Loucy (cell line): ENCODE data around the gene ARL5C.

Experiments used
- EZH2phosphoT487 ChIP-seq: fragments of 200-600 bp; IDR thresholded peaks from 2 replicates; pipeline ENCODE4 v1.6.1; 2018; ENCODE audit warnings: antibody characterized with exemption, mild to moderate bottlenecking, moderate library complexity, borderline replicate concordance
- TF ChIP-seq, protein P1 (sequence below): fragments of 200-600 bp; sonication (generic); conservative IDR thresholded peaks from 2 replicates; pipeline ENCODE4 v1.5.1; 2014; ENCODE audit warnings: mild to moderate bottlenecking, antibody characterized with exemption, low read length

- TF ChIP-seq, protein P1, sequence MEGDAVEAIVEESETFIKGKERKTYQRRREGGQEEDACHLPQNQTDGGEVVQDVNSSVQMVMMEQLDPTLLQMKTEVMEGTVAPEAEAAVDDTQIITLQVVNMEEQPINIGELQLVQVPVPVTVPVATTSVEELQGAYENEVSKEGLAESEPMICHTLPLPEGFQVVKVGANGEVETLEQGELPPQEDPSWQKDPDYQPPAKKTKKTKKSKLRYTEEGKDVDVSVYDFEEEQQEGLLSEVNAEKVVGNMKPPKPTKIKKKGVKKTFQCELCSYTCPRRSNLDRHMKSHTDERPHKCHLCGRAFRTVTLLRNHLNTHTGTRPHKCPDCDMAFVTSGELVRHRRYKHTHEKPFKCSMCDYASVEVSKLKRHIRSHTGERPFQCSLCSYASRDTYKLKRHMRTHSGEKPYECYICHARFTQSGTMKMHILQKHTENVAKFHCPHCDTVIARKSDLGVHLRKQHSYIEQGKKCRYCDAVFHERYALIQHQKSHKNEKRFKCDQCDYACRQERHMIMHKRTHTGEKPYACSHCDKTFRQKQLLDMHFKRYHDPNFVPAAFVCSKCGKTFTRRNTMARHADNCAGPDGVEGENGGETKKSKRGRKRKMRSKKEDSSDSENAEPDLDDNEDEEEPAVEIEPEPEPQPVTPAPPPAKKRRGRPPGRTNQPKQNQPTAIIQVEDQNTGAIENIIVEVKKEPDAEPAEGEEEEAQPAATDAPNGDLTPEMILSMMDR: no peak
- no peak for TF ChIP-seq EZH2phosphoT487
Measured at GRCh38 chr17:39131616-39132015, 34.3 kb downstream of the ARL5C start.
